ENCODE results near the gene LIPE. TPM values are rescaled to one million over a fixed set of nuclear protein-coding genes. Genes with fewer than 3 reads are reported as not detected.

Gene LIPE
- polyA plus RNA-seq, 3 donors: 207 to 2,261 (median 448) TPM

Other genes starting within 250 kb of the LIPE start
- 10 to 100 TPM; 14.1 to 17.9 (median 15.7) TPM for gene DEDD2, start 209.7 kb downstream of the LIPE start, polyA plus RNA-seq
- gene ZNF526, start 207.1 kb downstream of the LIPE start, polyA plus RNA-seq: 1 to 10 TPM; 2.9 to 3.4 (median 2.9) TPM
- gene GSK3A, start 184.8 kb downstream of the LIPE start, polyA plus RNA-seq: 10 to 100 TPM; 20.9 to 53.8 (median 37.3) TPM
- 10 to 100 TPM; 16.5 to 64.6 (median 33.4) TPM for gene ERF, start 172.3 kb downstream of the LIPE start, polyA plus RNA-seq
- 10 to 100 TPM; 18.7 to 49.1 (median 33.3) TPM for gene CIC, start 158.1 kb downstream of the LIPE start, polyA plus RNA-seq
- under 1 TPM; 0.26 to 0.67 (median 0.34) TPM for gene PRR19, start 125.3 kb downstream of the LIPE start, polyA plus RNA-seq
- 10 to 100 TPM in 2 of 3 donors, 1 to 10 TPM in 1; 7.7 to 17.3 (median 11.2) TPM for gene PAFAH1B3, start 124.8 kb downstream of the LIPE start, polyA plus RNA-seq
- 1 to 10 TPM in 1 of 3 donors, under 1 TPM in 1, not detected in 1; 0.10 to 1.4 TPM for gene TMEM145, start 114.1 kb downstream of the LIPE start, polyA plus RNA-seq
- gene MEGF8, start 101.8 kb downstream of the LIPE start, polyA plus RNA-seq: 10 to 100 TPM in 2 of 3 donors, 1 to 10 TPM in 1; 6.8 to 30.4 (median 20.3) TPM
- 10 to 100 TPM in 2 of 3 donors, 1 to 10 TPM in 1; 2.8 to 13.5 (median 11.1) TPM for gene CNFN, start 37.1 kb downstream of the LIPE start, polyA plus RNA-seq
- 10 to 100 TPM in 2 of 3 donors, 1 to 10 TPM in 1; 2.1 to 26.5 (median 14.5) TPM for gene CXCL17, start 15.6 kb upstream of the LIPE start, polyA plus RNA-seq
- 10 to 100 TPM in 1 of 3 donors, 1 to 10 TPM in 2; 1.4 to 11.4 (median 6.0) TPM for gene CEACAM1, start 101.1 kb upstream of the LIPE start, polyA plus RNA-seq
- gene CEACAM8, start 167.5 kb upstream of the LIPE start, polyA plus RNA-seq: under 1 TPM in 2 of 3 donors, not detected in 1; 0.04 to 0.67 TPM